Measurements from ENCODE around the gene AP2S1.
A peak's percentile ranks its signal among the peaks of the same experiment; 100 is the strongest.

AP2S1 gene

GRCh38 chr19:46798713-46799112, 51.9 kb downstream of the AP2S1 start:
- DNase-seq: no peak

GRCh38 chr19:46797881-46798280, 52.8 kb downstream of the AP2S1 start:
- no peak for DNase-seq

- DNase-seq: peak; percentile 84
Observed at GRCh38 chr19:46791944-46792343, 58.7 kb downstream of the AP2S1 start.

GRCh38 chr19:46789371-46789770, 61.3 kb downstream of the AP2S1 start:
- no peak for DNase-seq

GRCh38 chr19:46788968-46789338, 61.7 kb downstream of the AP2S1 start:
- no peak for DNase-seq

- peak; percentile 96 for DNase-seq
Observed at GRCh38 chr19:46788262-46788967, 62.2 kb downstream of the AP2S1 start, which contains the start of gene SLC1A5. TSS of gene SLC1A5 (minus strand) at chr19:46788594. CDS start at chr19:46787965, 629 bp downstream.

Data from NCI-H2171 treated with DMSO at 0.1 percent for 48 hours (cell line).